ENCODE results near the gene MSANTD3.
A peak's percentile ranks its signal among the peaks of the same experiment; 100 is the strongest.

The MSANTD3 gene

DNA sequence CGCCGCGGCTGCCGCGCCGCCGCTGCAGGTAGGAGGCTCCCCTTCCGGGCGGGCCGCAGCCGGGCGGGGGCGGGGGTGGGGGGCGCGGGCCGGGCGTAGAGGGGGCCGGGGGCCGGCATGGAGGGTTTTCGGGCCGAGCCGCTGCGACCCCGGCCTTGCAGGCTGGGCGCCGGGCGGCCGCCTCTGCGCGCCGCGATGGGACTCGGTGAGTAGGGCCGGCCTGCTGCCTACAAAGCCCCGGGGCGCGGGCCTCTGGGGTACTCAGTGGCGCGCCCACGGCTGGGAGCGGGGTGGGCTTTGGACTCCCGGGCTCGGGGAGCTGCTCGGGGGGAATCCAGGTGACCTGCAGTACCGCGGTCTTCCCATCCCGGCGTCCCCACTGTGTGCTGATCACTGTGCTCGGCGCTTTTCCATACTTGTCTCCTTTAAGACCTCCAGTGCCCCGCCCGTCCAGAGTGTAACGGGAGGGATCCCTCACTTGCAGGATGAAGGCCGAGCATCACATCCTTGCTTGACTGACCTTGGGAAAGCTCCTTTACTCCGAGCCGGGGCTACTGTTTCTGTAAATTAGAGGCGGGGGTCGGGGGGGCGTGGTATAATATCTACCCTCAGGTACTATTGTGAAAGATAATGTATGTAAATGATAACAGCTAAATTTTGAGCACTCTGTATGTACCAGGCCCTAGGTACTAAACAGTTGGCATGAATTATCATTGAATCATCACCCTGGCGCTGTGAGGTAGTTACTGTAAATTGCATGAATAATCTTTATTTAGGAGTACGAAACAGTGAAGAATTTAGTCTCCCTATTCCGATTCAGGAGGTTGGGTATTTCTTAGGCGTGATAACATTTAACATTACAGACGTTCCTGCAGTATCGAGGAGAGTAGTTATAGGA, 672 bp downstream of the MSANTD3 start:
- no peak for TF ChIP-seq SIN3A (IDR thresholded peaks at IDR 0.05; ENCODE audit: borderline replicate concordance, insufficient read depth, low read length)
- peak; percentile 52; the same call in 1 of the 2 replicates for TF ChIP-seq TAF1 (IDR thresholded peaks at IDR 0.05; ENCODE audit: borderline replicate concordance, insufficient read depth, low read length)
- TF ChIP-seq POLR2AphosphoS5 (IDR thresholded peaks at IDR 0.05; ENCODE audit: low read depth, low read length): no peak
- no peak for TF ChIP-seq FOXP2 (optimal IDR thresholded peaks at IDR 0.05; ENCODE audit: borderline replicate concordance, extremely low read depth, extremely low read length, insufficient read depth)

DNA sequence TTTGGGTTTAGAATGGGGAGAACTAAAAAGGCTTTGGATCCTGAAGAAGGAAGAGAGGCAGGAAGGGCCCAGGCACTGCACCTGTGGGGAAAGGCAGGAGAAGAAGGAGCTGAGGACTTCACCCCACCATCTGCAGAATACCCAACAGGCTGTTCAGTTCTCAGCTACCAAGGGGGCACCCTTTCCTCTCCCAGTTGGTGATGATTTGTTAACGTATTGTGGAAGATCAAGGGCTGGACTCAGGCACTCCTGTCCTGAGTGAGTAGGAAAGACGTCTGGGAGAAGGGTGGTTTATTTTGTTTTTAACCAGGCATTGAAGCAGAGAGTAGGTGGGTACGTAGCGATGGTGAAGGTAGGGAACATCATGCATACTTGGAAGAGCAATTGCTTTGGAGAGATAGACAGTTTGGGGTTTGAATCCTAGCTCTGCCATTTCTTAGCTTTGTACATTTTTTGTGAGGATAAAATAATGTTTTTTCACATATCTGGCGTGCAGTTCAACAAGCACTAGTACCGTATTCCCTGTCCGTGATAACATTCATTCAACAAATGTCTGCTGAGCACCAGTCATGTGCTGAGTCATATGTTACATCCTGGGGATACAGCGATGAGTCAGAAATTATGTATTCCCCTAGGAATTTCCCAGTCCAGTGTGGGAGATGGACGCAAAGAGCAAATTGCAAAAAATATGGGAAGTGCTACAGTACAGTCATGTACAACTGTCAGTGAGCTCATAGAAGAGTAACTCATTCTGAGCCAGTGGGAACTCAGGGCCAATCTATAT, 2.1 kb downstream of the MSANTD3 start:
- TF ChIP-seq FOXP2 (optimal IDR thresholded peaks at IDR 0.05; ENCODE audit: borderline replicate concordance, extremely low read depth, extremely low read length, insufficient read depth) (no peak), SIN3A (IDR thresholded peaks at IDR 0.05; ENCODE audit: borderline replicate concordance, insufficient read depth, low read length) (no peak), POLR2AphosphoS5 (IDR thresholded peaks at IDR 0.05; ENCODE audit: low read depth, low read length) (peak; percentile 38; the same call in 1 of the 2 replicates), TAF1 (IDR thresholded peaks at IDR 0.05; ENCODE audit: borderline replicate concordance, insufficient read depth, low read length) (peak; percentile 17; the same call in 1 of the 2 replicates)
- TF ChIP-seq, protein P1, sequence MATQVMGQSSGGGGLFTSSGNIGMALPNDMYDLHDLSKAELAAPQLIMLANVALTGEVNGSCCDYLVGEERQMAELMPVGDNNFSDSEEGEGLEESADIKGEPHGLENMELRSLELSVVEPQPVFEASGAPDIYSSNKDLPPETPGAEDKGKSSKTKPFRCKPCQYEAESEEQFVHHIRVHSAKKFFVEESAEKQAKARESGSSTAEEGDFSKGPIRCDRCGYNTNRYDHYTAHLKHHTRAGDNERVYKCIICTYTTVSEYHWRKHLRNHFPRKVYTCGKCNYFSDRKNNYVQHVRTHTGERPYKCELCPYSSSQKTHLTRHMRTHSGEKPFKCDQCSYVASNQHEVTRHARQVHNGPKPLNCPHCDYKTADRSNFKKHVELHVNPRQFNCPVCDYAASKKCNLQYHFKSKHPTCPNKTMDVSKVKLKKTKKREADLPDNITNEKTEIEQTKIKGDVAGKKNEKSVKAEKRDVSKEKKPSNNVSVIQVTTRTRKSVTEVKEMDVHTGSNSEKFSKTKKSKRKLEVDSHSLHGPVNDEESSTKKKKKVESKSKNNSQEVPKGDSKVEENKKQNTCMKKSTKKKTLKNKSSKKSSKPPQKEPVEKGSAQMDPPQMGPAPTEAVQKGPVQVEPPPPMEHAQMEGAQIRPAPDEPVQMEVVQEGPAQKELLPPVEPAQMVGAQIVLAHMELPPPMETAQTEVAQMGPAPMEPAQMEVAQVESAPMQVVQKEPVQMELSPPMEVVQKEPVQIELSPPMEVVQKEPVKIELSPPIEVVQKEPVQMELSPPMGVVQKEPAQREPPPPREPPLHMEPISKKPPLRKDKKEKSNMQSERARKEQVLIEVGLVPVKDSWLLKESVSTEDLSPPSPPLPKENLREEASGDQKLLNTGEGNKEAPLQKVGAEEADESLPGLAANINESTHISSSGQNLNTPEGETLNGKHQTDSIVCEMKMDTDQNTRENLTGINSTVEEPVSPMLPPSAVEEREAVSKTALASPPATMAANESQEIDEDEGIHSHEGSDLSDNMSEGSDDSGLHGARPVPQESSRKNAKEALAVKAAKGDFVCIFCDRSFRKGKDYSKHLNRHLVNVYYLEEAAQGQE (IDR thresholded peaks at IDR 0.05; ENCODE audit: insufficient read depth in 1 of 2, low read depth in 2 of 2, low read length in 2 of 2): no peak

DNA sequence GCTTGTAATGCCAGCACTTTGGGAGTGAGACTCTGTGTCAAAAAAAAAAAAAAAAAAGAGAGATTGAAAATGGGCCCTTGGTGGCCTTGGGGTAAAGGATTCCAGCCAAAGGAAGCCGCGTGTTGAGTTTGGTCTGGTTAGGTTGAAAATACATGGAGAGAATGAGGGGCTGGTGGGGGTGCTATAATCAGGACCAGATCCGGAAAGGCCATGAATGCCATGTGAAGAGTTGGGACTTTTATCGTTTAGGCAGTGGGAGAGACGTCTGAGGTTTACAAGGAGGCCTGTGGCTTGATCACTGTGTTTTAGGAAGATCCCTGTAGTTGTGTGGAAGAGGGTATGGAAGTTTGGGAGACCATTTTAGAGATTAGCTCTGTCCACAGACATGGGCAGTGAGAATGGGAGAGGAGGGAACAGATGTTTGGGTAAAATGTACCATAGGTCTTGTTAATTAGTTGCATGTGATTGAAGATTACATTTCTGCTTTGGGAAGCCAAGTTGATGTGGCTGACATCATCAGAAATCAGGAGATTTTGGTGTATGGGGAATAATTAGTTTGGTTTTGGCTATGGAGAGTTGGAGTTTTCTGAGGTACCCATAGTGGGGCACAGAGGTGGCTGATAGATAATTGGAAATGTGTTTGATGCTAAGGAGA, 3.5 kb downstream of the MSANTD3 start:
- TF ChIP-seq SIN3A (IDR thresholded peaks at IDR 0.05; ENCODE audit: borderline replicate concordance, insufficient read depth, low read length) (no peak), FOXP2 (optimal IDR thresholded peaks at IDR 0.05; ENCODE audit: borderline replicate concordance, extremely low read depth, extremely low read length, insufficient read depth) (no peak), POLR2AphosphoS5 (IDR thresholded peaks at IDR 0.05; ENCODE audit: low read depth, low read length) (no peak), TAF1 (IDR thresholded peaks at IDR 0.05; ENCODE audit: borderline replicate concordance, insufficient read depth, low read length) (no peak)
- TF ChIP-seq, protein P1 (IDR thresholded peaks at IDR 0.05; ENCODE audit: insufficient read depth in 1 of 2, low read depth in 2 of 2, low read length in 2 of 2): no peak

DNA sequence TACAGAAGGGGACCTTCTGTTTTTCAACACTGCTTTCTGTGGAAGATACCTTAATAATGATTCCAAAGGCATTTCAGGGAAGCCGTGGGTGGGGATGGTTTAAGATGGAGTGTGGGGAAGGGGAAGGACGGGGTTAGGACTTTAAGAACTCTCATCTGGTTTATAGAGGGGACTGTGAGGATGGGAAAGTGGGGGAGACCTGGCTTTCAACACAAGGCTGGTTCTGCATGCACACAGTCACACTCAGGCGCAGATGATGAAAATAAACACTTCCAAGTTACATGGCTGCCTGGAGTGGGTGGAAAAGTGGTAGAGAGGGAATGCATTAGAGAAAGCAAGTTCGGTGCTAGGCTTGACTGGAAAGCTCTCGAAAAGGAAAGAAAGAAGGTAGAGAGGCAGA, 4.9 kb downstream of the MSANTD3 start:
- TF ChIP-seq, protein P1 (IDR thresholded peaks at IDR 0.05; ENCODE audit: insufficient read depth in 1 of 2, low read depth in 2 of 2, low read length in 2 of 2): no peak
- TF ChIP-seq TAF1 (IDR thresholded peaks at IDR 0.05; ENCODE audit: borderline replicate concordance, insufficient read depth, low read length) (no peak), SIN3A (IDR thresholded peaks at IDR 0.05; ENCODE audit: borderline replicate concordance, insufficient read depth, low read length) (no peak), POLR2AphosphoS5 (IDR thresholded peaks at IDR 0.05; ENCODE audit: low read depth, low read length) (no peak), FOXP2 (optimal IDR thresholded peaks at IDR 0.05; ENCODE audit: borderline replicate concordance, extremely low read depth, extremely low read length, insufficient read depth) (no peak)

DNA sequence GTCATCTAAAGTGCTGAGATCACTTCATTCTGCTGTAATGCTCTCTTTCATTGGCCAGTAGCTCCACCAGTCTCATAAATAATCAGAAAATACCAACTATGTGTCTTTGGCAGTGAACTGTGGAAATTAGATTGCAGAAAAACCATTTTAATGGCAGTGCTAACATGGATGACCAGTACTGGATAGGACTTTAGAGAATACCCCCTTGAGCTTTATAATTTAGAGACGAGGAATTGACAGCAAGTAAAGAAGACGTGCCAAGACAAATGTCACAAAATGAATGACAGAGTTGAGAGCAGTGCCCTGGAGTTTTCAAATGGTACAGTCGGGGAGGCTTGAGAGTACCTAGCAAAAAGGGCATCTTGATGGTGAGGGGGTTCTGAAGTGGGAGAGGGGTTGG, 5.8 kb downstream of the MSANTD3 start:
- TF ChIP-seq FOXP2 (optimal IDR thresholded peaks at IDR 0.05; ENCODE audit: borderline replicate concordance, extremely low read depth, extremely low read length, insufficient read depth): no peak
- TF ChIP-seq, protein P1 (IDR thresholded peaks at IDR 0.05; ENCODE audit: insufficient read depth in 1 of 2, low read depth in 2 of 2, low read length in 2 of 2): no peak
- no peak for TF ChIP-seq TAF1 (IDR thresholded peaks at IDR 0.05; ENCODE audit: borderline replicate concordance, insufficient read depth, low read length)
- TF ChIP-seq POLR2AphosphoS5 (IDR thresholded peaks at IDR 0.05; ENCODE audit: low read depth, low read length): no peak

All from PFSK-1 (cell line).